Measurements from ENCODE around the gene RNF32.
A peak's percentile ranks its signal among the peaks of the same experiment; 100 is the strongest.
"Not testable (repeated sequence)": the region's sequence is repeated elsewhere in the genome, so short reads cannot be mapped to it uniquely, and the experiment has no call there.

Gene RNF32

DNA sequence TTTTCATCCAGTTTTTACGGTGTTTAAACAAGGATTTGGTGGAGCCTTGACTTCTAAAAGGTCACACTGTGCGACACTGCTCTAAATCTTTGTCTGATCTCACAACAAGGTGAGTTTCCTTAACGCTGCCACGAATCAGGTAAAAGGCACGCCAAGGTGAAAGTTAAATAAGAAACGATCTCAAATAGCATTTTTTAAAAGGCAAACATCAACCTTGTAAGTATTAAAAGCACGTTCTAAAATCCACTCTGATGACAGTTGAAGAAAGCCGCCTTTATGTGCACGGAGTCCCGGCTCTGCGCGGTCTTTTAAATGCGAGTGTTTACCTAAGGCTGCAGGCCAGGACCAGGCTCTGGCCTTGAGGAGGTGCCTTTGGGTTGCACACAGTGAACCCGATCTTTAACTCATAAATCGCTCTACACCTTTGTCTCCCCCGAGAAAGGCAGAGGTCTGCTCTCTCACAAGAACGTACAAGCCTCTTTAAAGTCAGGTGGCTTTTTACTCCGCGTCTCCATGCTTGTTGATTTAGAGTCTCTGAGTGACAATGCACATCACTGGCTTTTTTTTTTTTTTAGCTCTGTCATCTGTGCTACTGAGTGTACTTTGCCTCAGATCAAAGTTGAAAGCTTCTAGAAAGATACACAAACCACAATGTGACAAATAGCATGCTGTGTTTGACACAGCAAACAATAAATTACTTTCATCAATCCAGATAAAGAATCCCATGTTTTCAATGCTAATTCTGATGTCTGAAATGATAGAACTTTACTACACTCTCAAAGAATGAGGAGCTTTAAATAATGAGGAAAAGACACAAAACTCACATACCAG, 25.9 kb upstream of the RNF32 start:
- no peak for DNase-seq

DNA sequence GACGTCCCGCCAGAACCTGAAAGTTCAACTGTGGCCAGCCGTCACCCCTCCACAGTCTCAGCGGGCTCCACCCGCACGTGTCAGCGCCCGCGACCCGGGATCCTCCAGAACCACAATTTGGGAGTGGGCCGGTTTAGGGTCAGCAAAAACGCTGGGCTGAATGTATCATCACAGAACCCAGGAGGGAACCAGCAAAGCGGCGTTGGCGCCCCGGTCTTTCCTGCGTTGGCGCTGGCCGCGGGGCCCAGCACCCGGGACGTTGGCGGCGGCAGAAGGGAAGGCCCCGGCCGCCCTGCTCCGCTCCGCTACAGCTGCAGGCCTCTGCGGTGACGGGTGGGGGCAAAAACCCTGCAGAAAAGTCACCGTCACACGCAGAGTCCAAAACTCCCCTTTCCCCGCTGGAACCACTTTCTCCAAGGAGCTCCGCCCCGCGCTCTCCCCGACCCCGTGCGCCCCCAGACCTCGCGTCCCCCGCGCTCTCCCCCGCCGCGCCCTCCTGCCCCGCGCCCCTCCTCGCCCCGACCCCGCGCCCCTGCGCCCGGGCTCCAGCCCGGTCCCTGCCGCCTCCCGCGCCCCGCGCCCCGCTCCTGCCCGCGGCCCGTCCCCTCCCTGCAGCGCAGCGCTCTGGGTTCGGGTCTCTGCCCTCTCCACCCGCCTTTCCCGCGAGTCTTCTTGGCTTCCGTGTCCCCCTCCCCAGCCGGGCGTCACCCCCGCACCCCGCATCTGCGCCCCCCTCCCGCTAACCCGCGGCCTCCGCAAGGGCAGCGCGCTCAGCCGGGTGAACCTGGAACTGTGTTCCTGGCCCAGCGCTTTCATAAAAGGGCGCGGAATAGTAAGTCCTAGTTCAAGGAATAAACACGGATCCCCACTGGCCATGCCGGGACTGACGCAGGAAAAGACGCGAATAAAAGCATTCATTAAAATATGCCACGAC, 24.0 kb upstream of the RNF32 start:
- no peak for DNase-seq

DNA sequence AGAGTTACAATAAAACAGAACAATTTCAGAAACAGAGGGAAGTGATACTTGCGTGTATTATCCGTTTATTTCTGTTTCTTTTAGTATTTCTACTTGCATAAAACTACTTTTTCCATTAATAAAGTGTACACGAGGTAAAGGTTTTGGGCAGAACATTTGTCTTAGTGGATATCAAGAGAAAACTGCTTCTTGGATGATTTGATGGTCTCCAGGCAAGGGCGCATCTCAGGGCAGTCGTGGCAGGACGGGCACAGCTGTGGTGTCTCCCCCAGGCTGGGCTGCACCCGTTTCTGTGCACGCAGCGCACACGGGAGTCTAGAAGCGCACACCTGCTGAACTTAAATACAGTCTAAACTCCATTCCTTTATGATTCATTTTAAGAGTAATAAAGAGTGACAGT, 23.4 kb upstream of the RNF32 start:
- no peak for DNase-seq

DNA sequence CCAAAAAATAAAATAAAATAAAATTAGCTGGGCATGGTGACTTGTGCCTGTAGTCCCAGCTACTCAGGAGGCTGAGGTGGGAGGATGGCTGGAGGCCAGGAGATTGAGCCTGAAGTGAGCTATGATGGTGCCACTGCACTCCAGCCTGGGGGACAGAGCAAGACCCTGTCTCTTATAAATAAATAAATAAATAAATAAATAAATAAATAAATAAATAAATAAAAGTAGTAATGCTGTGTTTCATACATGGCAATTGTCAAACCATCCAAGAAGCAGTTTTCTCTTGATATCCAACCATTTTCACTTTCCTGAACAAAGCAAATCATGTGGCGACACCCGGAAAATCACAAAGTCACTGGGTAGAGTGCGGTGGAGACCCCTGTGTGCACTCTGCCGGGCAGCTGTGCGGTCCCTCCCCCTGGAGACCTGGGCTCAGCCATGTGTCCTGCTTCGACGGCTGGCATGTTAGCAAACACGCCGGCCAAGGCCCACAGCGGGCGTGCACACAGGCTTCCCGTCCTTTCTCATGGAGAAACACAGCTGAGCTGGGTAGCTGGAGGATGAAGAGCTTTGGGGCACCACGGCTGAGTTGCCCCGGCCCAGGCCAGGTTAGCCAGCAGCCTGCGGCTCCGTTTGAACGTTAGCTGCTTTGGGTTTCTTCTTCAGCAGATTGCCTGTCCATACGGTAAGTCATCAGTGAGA, 22.3 kb upstream of the RNF32 start:
- DNase-seq: no peak

DNA sequence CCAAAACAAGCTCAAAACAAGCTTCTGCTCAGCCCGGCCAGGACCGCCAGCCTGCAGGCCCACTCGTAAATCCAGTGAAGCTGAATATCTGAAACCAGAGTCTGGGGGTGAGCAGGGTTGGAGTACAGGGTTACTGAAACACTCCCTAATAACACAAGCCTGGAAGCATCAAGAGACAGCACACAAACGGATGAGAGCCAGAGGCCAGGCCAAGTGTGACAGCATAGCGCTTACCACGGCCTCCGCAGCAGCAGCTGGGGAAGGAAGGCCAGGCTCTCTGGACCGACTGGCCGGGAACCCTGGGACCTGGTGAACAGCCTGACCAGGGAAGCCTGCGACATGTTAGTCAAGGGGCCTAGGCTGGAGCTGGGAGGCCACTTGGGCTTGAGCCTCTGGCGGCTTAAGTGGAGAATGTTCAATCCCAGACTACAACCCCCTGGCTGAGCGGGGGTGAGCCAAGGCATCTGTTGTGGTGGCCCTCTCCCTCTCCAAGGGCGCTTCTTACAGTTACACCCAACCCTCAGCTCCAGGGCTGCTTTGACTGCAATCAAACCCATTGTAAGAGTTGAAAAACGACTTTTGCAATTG, 21.7 kb upstream of the RNF32 start:
- no peak for DNase-seq

DNA sequence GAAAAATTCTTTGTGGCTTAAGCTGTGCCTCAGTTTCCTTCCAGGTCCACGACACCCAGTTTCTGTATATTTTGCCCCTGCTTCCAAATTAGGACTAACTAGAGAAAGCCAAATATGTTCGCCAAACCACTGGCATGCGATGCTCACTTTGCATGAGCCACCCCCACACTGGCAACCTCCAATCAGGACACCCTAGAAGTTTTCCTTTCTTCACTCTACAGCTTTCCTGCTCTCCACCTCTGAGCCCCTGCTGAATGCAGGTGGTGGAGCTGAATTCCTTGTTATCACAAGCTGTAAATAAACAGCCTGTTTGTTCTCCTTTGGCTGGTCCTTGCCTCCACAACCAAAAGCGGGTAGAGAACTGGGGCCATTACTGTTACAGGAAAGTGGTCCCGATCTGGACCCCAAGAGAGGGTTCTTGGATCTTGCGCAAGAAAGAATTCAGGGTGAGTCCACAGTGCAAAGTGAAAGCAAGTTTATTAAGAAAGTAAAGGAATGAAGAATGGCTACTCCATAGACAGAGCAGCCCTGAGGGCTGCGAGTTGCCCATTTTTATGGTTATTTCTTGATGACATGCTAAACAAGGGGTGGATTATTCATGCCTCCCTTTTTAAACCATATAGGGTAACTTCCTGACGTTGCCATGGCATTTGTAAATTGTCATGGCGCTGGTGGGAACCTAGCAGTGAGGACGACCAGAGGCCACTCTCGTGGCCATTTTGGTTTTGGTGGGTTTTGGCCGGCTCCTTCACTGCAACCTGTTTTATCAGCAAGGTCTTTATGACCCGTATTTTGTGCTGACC, 20.9 kb upstream of the RNF32 start:
- DNase-seq: not testable (repeated sequence)

DNA sequence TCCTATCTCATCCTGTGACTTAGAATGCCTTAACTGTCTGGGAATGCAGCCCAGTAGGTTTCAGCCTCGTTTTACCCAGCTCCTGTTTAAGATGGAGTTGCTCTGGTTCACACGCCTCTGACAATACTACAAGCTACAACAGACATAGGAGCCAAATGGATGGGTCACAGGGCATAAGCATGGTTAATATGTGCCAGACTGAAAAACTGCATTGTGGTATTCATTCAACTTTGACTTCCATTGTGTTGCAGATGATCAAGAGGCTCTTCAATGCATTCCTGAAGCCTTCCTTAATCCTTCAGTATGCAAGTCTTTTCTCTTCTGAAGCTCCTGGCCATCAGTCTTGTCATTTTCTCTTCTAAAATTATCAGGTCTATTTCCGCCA, 20.3 kb upstream of the RNF32 start:
- DNase-seq: no peak

DNA sequence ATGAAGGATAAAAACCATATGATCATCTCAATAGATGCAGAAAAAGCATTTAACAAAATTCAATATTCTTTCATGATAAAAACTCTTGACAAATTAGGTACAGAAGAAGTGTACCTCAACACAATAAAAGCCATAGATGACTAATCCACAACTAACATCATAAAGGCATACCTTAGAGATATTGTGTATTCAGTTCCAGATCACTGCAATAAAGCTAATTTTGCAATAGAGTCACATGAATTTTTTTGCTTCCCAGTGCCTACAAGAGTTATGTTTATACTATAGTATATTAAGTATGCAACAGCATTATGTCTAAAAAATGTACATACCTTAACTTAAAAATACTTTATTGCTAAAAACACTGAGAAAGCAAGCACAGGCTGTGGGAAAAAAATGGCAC, 18.9 kb upstream of the RNF32 start:
- DNase-seq: no peak

DNA sequence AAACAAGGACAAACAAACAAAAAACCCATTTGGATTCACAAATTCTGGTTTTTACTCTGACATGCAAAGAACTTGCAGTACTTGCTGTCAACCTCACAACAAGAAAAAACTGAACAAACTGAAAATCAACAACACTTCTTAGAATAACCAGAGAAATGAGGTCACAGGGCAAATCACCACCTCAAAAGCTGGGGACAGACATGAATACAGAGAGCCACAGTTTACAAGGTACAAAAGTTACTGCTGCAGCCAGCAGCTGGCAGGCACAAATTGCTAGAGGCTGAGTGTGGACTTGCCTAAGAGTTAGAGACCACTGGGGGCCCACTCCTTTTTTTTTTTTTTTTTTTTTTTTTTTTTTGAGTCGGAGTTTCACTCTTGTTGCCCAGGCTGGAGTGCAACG, 15.0 kb upstream of the RNF32 start:
- no peak for DNase-seq

DNA sequence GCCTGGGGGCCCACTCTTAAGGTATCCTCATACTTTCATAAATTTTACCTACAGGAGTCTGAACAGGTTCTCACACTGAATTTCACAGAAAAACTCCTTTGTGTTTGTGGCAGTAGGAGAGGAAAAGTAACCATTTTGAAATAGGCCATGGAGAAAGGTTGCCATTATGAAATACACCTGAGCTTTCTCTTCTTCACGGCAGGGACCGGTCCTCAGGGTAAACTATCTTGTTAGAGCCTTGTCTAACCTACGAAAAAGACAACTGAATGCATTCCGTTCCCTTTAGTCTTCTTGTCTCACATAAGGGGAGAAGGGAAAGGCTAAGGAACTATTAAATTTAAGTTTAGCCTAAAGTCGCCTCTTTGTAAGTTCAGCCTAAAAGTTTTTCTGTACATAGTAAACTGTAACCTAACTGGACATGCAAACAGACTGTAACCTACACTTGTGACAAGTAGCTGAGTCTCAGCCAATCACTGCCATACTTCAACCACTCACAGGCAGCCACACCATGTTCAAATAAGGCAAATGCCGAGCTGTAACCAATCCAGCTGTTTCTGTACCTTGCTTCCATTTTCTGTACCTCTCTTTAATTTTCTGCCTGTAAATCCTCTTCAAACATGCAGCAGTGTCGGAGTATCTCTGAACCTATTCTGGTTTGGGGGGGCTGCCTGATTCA, 14.2 kb upstream of the RNF32 start:
- DNase-seq: no peak

DNA sequence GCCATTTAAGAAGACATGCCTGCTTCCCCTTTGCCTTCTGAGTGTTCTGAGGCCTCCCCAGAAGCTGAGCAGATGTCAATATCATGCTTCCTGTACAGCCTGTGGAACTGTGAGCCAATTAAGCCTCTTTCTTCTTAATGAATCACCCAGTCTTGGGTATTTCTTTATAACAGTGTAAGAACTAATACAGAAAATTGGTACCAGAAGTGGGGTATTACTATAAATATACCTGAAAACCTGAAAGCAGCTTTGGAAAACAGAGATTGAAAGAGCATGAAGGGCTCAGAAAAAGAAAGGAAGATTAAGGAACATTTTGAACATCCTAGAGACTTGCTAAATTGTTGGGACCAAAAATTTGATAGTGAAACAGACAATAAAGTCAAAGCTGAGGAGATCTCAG, 12.0 kb upstream of the RNF32 start:
- no peak for DNase-seq

DNA sequence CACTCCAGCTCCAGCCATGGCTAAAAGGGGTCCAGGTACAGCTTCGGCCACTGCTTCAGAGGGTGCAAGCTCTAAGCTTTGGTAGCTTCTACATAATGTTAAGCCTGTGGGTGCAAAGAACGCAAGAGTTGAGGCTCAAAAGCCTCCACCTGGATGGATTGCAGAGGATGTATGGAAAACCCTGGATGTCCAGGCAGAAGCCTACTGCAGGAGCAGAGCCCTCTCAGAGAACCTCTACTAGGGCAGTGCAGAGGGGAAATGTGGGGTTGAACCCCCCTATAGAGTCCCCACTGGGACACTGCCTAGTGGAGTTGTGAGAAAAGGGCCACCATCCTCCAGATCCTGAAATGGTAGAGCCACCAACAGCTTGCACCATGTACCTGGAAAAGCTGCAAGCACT, 10.7 kb upstream of the RNF32 start:
- no peak for DNase-seq

DNA sequence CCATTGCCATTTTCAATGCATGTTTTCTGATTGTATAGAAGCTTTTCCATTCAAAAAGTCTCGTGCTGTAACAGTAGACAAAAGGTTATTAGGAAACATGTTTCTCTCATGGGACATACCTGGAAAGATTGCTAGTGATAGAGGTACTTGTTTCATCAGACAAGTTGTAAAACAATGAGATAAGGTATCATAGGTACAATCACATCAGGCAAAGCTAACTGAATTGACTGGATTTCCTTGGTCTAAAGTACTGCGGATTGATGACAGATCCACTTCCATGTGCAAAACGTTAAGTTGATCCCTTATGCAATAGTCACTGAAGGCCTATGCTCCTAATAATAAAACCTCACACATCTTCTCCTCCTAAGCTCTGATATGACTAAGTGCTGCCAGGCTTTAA, 6.5 kb upstream of the RNF32 start:
- no peak for DNase-seq

DNA sequence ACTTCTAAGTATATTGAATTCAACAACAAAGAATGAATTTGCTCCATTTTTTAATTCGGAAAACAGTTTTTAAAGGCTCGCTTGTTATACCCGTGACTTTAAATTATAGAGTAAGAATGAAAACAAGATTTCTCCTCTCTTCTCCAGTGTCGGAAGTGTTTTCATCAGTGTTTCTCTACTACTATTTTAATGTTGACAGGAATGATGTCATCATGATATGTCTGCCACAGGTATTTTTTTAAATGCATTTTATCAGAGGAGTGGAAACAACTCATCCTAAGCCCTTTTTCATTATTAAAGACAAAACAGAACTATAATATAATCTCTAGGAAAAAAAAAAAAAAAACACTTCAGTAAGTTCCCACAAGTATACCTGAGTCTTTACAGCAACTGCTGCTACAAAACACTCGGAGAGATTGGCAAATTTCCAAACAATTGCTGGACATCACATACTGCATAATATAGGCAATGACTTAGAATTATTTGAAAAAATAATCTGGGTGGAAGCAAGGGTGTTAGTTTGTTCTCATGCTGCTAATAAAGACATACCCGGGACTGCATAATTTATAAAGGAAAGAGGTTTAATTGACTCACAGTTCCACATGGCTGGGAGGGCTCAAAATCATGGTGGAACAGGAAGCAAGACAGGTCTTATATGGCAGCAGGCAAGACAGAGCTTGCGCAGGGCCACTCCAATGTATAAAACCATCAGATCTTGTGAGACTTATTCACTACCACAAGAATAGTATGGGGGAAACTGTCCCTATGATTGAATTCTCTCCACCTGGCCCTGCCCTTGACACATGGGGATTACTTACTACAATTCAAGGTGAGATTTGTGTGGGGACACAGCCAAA, 4.8 kb upstream of the RNF32 start:
- no peak for DNase-seq

DNA sequence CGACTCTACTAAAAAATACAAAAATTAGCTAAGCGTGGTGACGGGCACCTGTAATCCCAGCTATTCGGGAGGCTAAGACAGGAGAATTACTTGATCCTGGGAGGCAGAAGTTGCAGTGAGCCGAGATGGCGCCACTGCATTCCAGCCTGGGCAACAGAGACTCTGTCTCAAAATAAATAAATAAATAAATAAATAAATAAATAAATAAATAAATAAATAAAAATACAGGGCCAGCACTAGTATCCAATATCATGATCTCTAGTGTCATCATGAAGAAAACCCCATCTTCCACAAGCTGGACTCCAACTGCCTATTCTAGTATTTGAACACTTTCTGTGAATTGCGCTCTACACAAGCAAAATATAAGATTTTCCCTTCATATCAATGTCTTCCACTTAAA, 3.5 kb upstream of the RNF32 start:
- not testable (repeated sequence) for DNase-seq

DNA sequence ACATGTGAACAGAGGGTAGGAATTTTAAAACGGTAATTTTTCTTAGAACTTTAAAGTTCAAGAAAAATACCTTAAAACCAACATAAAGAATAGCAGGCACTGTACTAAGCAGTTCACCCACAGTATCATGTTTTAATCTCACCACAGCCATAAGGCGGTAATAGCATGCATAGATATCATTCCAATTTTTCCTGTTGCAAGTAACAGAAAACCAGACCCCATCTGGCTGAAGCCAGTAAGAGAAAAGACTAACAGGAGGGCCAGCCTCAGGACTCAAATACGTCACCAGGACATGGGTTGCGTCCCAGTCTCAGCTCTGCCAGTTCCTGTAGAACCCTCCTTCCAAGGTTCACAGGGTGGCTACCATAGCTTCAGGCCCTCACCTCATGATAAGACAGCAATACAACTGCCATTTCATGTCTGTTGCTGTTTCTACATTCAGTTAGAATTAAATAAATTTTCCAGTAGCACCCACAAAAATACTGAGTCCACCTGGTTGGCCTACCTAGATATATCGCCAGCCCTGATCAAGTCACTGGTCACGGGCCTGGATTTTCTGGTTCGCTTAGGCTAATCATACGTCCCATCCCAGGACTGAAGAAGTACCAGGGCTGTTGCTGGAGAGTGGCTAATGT, 2.0 kb upstream of the RNF32 start:
- DNase-seq: no peak

DNA sequence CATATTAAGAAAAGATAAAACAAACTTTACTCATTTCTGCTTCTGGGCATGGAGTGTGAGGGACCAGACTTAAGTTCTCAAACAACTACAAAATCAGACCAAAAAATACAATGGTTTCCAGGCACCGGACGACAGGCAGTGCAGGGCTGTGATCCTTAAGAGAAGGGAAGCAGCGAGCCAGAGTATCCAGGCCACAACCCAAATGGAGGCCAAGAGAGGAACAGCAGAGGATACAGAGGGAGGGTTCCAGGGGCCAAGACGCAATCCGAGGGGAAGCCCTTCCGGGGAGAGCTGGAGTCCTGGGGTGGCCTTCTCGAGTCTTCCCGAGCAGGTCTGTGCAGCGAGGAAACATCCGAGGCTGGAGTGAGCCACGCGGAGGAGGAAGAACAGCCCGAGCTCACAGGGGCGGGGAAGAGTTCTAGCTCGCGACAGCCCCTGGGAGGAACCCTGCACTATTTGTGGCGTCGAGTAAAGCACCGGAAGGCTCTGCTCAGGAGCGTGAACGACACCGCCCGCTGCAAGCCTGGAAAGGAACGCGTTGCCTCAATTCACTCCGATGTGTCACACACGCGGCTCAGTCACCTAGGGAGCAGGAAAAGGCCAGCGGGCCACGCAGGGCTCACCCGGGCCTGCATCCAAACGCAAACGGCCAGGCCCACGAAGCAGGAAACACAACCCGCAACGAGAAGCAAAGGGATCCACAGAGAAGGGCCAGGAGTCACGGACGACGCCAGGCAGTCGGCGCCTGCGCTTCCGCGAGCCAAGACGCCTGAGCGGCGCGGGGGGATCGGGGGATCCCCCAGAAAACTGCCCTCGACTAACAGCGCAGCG, 933 bp upstream of the RNF32 start:
- DNase-seq: no peak

DNA sequence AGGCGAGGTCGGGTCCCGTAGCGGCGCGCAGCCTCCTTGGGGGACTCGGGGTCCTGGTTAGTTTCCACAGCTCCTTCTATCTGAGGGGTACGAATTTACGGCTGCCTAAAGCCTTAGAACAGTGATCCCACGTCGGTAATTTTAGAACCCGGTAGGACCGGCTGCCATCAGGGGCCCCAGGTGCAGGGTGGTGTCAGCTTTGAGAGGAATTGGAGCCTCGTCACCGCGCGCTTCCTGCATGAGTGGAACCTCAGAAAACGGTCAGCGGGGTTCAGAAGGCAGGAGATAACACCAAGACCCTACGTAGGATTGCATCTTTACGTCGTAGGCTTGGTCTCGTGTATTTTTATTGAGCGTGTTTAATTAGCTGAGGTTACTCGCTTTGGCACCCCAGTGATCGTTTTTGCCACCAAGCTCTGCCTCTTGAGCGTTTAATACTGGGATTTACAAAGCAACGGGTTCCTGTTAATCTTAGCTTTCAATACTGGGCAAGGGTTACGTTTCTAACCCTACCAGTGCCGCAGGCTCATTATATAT, 443 bp downstream of the RNF32 start:
- DNase-seq: peak; percentile 27
